GM12873 (cell line): Measurements from ENCODE around the gene ITGAL.
A peak's percentile ranks its signal among the peaks of the same experiment; 100 is the strongest.

ENCODE experiments used
- TF ChIP-seq, protein P1 (sequence below): IDR thresholded peaks from 2 replicates; pipeline ENCODE4 v1.5.1; 2012; ENCODE audit warnings: low read depth, mild to moderate bottlenecking, moderate library complexity, low read length, control low read depth; ENCODE audit not compliant: insufficient read depth; ENCODE audit errors: missing control alignments

The ITGAL gene

DNA sequence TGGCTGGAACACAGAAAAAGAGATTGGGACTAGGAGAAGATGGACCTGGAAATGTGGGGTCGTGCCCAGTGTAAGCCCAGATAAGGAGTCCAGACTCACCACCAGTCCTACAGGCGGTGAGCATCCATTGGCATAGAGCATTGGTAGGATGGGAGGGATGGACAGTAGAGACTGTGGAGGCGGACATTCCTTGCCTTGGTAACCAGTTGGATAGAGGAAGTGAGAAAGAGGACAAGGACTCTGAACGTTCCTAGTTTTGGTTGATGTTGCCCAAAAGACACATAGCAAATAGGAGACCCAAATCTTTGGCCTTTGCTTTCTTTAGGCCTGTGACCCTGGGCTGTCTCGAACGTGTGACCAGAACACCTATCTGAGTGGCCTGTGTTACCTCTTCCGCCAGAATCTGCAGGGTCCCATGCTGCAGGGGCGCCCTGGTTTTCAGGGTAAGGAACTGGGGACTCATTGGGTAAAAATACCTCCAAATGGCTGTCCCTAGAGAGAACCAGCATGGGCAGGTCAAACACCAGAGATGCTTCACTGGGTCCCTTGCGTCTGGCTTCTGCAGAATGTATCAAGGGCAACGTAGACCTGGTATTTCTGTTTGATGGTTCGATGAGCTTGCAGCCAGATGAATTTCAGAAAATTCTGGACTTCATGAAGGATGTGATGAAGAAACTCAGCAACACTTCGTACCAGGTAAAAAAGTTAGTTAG lies 6.4 kb downstream of the ITGAL start:
- TF ChIP-seq, protein P1, sequence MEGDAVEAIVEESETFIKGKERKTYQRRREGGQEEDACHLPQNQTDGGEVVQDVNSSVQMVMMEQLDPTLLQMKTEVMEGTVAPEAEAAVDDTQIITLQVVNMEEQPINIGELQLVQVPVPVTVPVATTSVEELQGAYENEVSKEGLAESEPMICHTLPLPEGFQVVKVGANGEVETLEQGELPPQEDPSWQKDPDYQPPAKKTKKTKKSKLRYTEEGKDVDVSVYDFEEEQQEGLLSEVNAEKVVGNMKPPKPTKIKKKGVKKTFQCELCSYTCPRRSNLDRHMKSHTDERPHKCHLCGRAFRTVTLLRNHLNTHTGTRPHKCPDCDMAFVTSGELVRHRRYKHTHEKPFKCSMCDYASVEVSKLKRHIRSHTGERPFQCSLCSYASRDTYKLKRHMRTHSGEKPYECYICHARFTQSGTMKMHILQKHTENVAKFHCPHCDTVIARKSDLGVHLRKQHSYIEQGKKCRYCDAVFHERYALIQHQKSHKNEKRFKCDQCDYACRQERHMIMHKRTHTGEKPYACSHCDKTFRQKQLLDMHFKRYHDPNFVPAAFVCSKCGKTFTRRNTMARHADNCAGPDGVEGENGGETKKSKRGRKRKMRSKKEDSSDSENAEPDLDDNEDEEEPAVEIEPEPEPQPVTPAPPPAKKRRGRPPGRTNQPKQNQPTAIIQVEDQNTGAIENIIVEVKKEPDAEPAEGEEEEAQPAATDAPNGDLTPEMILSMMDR: no peak

DNA sequence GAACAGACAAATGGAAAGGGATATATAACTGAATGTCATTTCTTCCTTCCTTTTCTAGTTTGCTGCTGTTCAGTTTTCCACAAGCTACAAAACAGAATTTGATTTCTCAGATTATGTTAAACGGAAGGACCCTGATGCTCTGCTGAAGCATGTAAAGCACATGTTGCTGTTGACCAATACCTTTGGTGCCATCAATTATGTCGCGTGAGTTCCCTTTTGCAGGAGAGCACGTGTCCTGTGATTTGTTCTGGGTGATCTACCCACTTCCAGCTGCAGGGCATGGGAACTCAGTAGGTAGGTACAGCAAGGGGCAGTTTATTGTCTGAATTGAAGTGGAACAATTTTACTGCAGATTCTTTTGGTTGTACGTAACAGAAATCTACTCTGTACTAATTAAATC lies 8.8 kb downstream of the ITGAL start:
- TF ChIP-seq, protein P1: no peak

DNA sequence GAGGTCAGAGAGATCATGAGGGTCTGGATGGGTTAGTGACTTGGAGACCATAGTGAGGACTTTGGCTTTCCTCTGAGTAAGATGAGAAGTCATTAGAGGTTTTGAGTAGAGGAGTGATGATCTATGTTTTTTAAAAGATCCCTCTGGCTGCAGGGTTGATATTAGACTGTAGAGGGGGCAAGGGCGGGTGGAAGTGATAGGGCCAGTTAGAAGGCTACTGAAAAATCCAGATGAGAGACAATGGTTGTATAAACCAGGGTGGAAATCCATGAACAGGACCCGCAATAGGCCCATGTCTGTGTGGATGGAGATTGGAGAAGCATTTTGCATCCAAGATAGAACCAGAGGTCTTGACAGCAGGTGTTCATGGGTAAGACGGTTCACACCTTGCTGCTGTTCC lies 9.8 kb downstream of the ITGAL start:
- TF ChIP-seq, protein P1: peak; percentile 37

DNA sequence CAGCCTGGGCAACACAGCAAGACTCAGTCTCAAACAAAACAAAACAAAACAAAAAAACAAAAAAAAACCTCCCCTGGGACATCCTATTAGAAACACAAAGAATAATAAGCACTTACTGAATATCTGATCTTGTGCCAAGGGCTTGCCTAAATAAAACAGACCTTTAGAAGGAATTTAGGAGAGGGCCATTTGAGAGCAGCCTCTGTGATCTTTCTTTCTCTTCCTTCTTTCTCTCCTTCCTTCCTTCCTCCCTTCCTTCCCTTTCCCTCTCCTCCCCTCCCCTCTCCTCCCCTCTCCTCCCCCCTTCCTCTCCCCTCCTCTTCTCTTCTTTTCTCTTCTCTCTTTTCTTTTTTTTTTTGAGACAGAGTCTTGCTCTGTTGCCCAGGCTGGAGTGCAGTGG lies 12.3 kb downstream of the ITGAL start:
- TF ChIP-seq, protein P1: no peak

DNA sequence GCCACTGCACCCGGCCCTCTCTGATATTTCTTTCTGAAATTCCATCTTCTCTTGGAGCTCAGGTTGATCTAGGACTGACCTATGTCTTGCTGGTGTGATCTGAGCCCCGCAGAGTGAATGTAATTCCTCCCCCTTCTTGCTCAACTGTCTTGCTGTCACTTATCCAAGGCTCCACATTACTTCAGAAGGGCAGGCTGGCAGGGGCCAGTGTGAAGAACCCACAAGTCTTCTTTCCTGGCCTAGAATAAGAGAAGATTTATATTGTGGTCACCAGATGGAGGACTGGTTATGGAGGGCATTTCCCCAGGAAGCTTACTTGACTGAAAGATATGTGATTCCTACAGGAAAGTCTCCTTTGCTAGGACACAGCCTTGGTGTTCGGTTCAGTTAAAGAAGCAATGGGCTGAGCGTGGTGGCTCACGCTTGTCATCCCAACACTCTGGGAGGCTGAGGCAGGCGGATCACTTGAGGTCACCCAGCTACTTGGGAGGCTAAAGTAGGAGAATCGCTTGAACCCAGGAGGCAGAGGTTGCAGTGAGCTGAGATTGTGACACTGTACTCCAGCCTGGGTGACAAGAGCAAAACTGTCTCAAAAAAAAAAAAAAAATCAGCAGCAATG lies 13.4 kb downstream of the ITGAL start:
- TF ChIP-seq, protein P1: no peak

DNA sequence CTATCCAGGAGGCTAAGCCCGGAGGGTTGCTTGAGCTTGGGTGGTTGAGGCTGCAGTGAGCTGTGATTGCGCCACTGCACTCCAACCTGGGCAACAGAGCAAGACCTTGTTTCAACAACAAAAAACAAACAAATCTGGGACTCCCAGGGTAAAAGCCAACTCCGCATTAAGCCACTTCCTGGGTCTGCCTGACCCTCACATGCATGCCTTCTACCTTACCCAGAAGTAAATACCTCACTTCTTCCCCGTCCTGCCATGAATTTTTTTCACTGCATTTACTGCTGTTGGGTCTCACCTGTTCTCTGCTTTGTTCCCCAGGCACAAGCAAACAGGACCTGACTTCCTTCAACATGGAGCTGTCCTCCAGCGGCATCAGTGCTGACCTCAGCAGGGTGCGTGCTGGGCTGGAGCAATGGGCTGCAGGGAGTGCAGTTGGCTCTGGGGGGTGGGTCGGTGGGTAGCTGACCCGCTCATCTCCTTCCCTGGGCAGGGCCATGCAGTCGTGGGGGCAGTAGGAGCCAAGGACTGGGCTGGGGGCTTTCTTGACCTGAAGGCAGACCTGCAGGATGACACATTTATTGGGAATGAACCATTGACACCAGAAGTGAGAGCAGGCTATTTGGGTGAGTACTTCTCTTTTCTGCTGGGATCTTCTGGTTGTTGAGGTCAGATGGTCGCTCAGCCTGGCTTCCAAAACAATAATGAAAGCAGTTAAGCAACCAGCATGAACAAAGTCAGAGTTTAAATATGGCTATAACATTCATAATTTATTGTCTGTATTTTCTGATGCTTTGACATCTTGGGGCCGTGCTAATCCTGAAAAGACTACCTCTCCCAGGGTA lies 16.4 kb downstream of the ITGAL start:
- TF ChIP-seq, protein P1: no peak

DNA sequence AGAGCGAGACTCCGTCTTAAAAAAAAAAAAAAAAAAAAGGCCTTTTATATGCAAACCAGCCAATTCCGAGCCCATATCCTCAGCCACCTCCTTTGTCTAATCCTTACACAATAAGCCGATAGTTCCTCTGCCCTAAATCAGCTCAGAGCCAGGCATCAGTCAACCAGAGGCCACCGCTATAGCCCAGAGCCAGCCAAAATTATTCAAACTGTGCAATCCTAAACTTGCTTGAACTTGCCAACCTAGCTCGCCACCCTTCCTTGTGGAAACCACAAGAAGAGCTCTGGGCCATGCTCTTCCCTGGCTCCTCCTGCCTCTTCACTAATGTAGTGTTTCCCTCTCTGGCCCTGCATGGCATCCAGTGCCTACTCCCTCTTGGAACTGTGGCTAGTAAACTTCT lies 17.7 kb downstream of the ITGAL start:
- TF ChIP-seq, protein P1: no peak
